ENCODE data around the gene ARPP19. TPM values are rescaled to one million over a fixed set of nuclear protein-coding genes. Genes with fewer than 3 reads are reported as not detected.

The ARPP19 gene
- polyA plus RNA-seq, 1 of the 3 experiments (the other 2 are of a cell fraction), result 29.0 TPM

DNA sequence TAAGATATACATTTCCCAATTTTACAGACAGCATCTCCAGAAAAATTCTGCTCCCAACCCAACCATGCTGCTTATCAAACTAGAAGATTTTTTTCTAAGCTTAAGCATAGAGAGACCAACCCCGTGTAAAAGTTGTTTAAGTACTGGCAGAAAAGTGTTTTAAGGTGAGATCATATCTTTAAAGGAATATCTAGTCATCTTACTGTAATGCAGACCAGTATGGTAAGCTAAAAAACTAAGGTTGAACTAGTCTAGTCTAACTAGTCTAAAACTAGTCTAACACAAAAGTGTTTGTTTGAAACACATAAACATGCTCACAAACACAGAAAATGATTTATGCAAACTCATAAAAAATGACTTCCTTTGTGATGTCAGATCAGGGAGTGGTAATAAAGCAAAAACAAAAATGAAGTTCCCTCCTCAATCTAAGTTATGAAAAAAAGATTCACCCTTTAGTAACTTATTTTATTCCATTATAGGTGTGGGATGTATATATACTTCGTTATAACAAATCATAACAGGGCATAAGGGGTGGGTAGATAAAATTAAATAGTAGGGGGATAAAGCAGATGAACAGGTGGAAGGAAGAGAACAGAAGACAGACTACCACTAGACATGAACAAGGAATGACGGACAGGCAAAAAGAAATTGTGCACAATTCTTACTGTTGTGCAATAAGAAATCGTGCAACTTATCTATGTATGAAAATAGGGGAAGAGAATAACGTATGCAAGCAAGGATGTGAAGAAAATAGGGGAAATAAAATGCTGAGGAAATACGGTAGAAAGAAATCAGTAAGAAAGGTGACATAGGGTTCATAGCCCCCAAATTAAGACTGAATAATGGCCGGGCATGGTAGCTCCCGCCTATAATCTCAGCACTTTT is 50.1 kb downstream of the ARPP19 start:
- peak overlapping the region; percentile 25; the same call in 1 of the 2 replicates for H3K4me2 ChIP-seq
- H3K27ac ChIP-seq (ENCODE audit: low read depth in 2 of 2, low read length in 1 of 2), result no peak overlapping the region
- H2AFZ ChIP-seq (ENCODE audit: low read depth), result no peak overlapping the region
- no peaks in the 10 kb centered on the region for H3K36me3 ChIP-seq (replicated peaks in 1 of 2; ENCODE audit: control insufficient read depth in 1 of 2, insufficient read depth in 2 of 2, low read length in 1 of 2)
- no peak overlapping the region for H3K4me3 ChIP-seq (ENCODE audit: low read depth in 2 of 2, low read length in 1 of 2)
- TF ChIP-seq, protein P1, sequence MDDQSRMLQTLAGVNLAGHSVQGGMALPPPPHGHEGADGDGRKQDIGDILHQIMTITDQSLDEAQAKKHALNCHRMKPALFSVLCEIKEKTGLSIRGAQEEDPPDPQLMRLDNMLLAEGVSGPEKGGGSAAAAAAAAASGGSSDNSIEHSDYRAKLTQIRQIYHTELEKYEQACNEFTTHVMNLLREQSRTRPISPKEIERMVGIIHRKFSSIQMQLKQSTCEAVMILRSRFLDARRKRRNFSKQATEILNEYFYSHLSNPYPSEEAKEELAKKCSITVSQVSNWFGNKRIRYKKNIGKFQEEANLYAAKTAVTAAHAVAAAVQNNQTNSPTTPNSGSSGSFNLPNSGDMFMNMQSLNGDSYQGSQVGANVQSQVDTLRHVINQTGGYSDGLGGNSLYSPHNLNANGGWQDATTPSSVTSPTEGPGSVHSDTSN (IDR thresholded peaks at IDR 0.05), result no peak
- TF ChIP-seq MEF2A (IDR thresholded peaks at IDR 0.05; ENCODE audit: borderline replicate concordance, low read depth) (0 out of 2 replicates have a peak, but pooled peaks have one; percentile 15), SMC3 (IDR thresholded peaks at IDR 0.05; ENCODE audit: low read depth, low read length) (no peak), JUND (IDR thresholded peaks at IDR 0.05) (no peak), FOSL2 (IDR thresholded peaks at IDR 0.05; ENCODE audit: borderline replicate concordance, low read depth) (0 out of 2 replicates have a peak, but pooled peaks have one; percentile 3)
- H3K79me2 ChIP-seq (ENCODE audit: insufficient read depth), result peaks cover 35% of the 10 kb centered on the region
- 0 out of 2 replicates have a peak overlapping the region, but pooled peaks have one; percentile 8 for H3K9ac ChIP-seq
- 76% methylated on average over 8 of the region's 8 CpGs for WGBS (ENCODE audit: low lambda C conversion rate)
- H3K27me3 ChIP-seq (ENCODE audit: insufficient read depth), result no peaks in the 10 kb centered on the region
- H4K20me1 ChIP-seq (ENCODE audit: insufficient read depth), result peaks cover 25% of the 10 kb centered on the region
- H3K4me1 ChIP-seq (ENCODE audit: control insufficient read depth in 1 of 2, insufficient read depth in 2 of 2, low read depth in 1 of 2, low read length in 1 of 2), result peaks cover 2 to 9% of the 10 kb centered on the region in 2 experiments; a peak in 3 of 4 replicates
- ChIA-PET CTCF (no interaction called here), POLR2A (no interaction called here)
- H3F3A ChIP-seq (replicated peaks; ENCODE audit: insufficient read depth), result peaks cover 15% of the 10 kb centered on the region
- DNase-seq, result no peak
- no peaks in the 10 kb centered on the region for H3K9me2 ChIP-seq
- no peaks in the 10 kb centered on the region for H3K9me3 ChIP-seq

GRCh38 chr15:52517014-52517413 is 51.8 kb downstream of the ARPP19 start:
- Histone ChIP-seq H3K9me2 (no peaks in the 10 kb centered on the region), H3K9ac (no peak overlapping the region), H3K4me1 (ENCODE audit: control insufficient read depth in 1 of 2, insufficient read depth in 2 of 2, low read depth in 1 of 2, low read length in 1 of 2) (peaks cover 2 to 9% of the 10 kb centered on the region in 2 experiments; a peak in 3 of 4 replicates), H3K9me3 (no peaks in the 10 kb centered on the region), H3K36me3 (replicated peaks in 1 of 2; ENCODE audit: control insufficient read depth in 1 of 2, insufficient read depth in 2 of 2, low read length in 1 of 2) (no peaks in the 10 kb centered on the region), H3K4me3 (ENCODE audit: low read depth in 2 of 2, low read length in 1 of 2) (no peak overlapping the region), H4K20me1 (ENCODE audit: insufficient read depth) (peaks cover 19% of the 10 kb centered on the region; the same call in 1 of the 2 replicates), H3F3A (replicated peaks; ENCODE audit: insufficient read depth) (peaks cover 13% of the 10 kb centered on the region), H3K79me2 (ENCODE audit: insufficient read depth) (peaks cover 41% of the 10 kb centered on the region), H3K27me3 (ENCODE audit: insufficient read depth) (no peaks in the 10 kb centered on the region), H2AFZ (ENCODE audit: low read depth) (no peak overlapping the region), H3K4me2 (no peak overlapping the region), H3K27ac (ENCODE audit: low read depth in 2 of 2, low read length in 1 of 2) (no peak overlapping the region)
- ChIA-PET POLR2A (no interaction called here), CTCF (no interaction called here)
- WGBS (ENCODE audit: low lambda C conversion rate), result 75% methylated on average over 1 of the region's 1 CpG
- no peak for DNase-seq
- TF ChIP-seq TAF1 (IDR thresholded peaks at IDR 0.05; ENCODE audit: borderline replicate concordance, low read depth, low read length) (no peak), YY1 (IDR thresholded peaks at IDR 0.05; ENCODE audit: low read depth) (no peak), GABPA (IDR thresholded peaks at IDR 0.05; ENCODE audit: low read depth) (no peak), FOSL2 (IDR thresholded peaks at IDR 0.05; ENCODE audit: borderline replicate concordance, low read depth) (no peak), TEAD4 (IDR thresholded peaks at IDR 0.05; ENCODE audit: borderline replicate concordance, insufficient read depth) (no peak), GATA2 (CRISPR knock-in tag; IDR thresholded peaks at IDR 0.05) (no peak), USF2 (IDR thresholded peaks at IDR 0.05; ENCODE audit: borderline replicate concordance, low read depth, low read length) (no peak)
- TF ChIP-seq, protein P2, sequence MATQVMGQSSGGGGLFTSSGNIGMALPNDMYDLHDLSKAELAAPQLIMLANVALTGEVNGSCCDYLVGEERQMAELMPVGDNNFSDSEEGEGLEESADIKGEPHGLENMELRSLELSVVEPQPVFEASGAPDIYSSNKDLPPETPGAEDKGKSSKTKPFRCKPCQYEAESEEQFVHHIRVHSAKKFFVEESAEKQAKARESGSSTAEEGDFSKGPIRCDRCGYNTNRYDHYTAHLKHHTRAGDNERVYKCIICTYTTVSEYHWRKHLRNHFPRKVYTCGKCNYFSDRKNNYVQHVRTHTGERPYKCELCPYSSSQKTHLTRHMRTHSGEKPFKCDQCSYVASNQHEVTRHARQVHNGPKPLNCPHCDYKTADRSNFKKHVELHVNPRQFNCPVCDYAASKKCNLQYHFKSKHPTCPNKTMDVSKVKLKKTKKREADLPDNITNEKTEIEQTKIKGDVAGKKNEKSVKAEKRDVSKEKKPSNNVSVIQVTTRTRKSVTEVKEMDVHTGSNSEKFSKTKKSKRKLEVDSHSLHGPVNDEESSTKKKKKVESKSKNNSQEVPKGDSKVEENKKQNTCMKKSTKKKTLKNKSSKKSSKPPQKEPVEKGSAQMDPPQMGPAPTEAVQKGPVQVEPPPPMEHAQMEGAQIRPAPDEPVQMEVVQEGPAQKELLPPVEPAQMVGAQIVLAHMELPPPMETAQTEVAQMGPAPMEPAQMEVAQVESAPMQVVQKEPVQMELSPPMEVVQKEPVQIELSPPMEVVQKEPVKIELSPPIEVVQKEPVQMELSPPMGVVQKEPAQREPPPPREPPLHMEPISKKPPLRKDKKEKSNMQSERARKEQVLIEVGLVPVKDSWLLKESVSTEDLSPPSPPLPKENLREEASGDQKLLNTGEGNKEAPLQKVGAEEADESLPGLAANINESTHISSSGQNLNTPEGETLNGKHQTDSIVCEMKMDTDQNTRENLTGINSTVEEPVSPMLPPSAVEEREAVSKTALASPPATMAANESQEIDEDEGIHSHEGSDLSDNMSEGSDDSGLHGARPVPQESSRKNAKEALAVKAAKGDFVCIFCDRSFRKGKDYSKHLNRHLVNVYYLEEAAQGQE (IDR thresholded peaks at IDR 0.05; ENCODE audit: low read depth, low read length), result no peak
- TF ChIP-seq, protein P1 (IDR thresholded peaks at IDR 0.05), result no peak
- TF ChIP-seq, protein P3, sequence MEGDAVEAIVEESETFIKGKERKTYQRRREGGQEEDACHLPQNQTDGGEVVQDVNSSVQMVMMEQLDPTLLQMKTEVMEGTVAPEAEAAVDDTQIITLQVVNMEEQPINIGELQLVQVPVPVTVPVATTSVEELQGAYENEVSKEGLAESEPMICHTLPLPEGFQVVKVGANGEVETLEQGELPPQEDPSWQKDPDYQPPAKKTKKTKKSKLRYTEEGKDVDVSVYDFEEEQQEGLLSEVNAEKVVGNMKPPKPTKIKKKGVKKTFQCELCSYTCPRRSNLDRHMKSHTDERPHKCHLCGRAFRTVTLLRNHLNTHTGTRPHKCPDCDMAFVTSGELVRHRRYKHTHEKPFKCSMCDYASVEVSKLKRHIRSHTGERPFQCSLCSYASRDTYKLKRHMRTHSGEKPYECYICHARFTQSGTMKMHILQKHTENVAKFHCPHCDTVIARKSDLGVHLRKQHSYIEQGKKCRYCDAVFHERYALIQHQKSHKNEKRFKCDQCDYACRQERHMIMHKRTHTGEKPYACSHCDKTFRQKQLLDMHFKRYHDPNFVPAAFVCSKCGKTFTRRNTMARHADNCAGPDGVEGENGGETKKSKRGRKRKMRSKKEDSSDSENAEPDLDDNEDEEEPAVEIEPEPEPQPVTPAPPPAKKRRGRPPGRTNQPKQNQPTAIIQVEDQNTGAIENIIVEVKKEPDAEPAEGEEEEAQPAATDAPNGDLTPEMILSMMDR (IDR thresholded peaks at IDR 0.05), result no peak
- TF ChIP-seq, protein P4, sequence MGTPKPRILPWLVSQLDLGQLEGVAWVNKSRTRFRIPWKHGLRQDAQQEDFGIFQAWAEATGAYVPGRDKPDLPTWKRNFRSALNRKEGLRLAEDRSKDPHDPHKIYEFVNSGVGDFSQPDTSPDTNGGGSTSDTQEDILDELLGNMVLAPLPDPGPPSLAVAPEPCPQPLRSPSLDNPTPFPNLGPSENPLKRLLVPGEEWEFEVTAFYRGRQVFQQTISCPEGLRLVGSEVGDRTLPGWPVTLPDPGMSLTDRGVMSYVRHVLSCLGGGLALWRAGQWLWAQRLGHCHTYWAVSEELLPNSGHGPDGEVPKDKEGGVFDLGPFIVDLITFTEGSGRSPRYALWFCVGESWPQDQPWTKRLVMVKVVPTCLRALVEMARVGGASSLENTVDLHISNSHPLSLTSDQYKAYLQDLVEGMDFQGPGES (IDR thresholded peaks at IDR 0.05; ENCODE audit: low read depth, low read length), result no peak
